ENCODE measurements around the gene KCNT2. TPM values are rescaled to one million over a fixed set of nuclear protein-coding genes. Genes with fewer than 3 reads are reported as not detected.

Gene KCNT2
- polyA plus RNA-seq, 1 donor from 2014 or later, result 21.4 TPM

GRCh38 chr1:196415978-196416377 lies 192.3 kb downstream of the KCNT2 start:
- H3K79me2 ChIP-seq (replicated peaks; ENCODE audit: insufficient read depth, low read length), result no peaks in the 10 kb centered on the region
- H2AFZ ChIP-seq (ENCODE audit: low read depth, low read length), result no peak overlapping the region
- H3K9ac ChIP-seq (ENCODE audit: low read length), result no peak overlapping the region
- H3K9me2 ChIP-seq (ENCODE audit: insufficient read depth, low read length), result no peaks in the 10 kb centered on the region
- no peak overlapping the region for H3K4me2 ChIP-seq (ENCODE audit: low read length)
- TF ChIP-seq CTCF (IDR thresholded peaks at IDR 0.05; ENCODE audit: poor library complexity, severe bottlenecking), result no peak
- no peak for TF ChIP-seq TAF1 (IDR thresholded peaks at IDR 0.05; ENCODE audit: low read depth)
- no peak for TF ChIP-seq RAD21 (conservative IDR thresholded peaks at IDR 0.05)
- TF ChIP-seq MXI1 (conservative IDR thresholded peaks at IDR 0.05; ENCODE audit: poor library complexity, severe bottlenecking), result no peak
- no peak for TF ChIP-seq REST (IDR thresholded peaks at IDR 0.05; ENCODE audit: borderline replicate concordance)
- no peak for TF ChIP-seq EP300 (conservative IDR thresholded peaks at IDR 0.05; ENCODE audit: poor library complexity, severe bottlenecking)
- no peak for TF ChIP-seq EZH2 (IDR thresholded peaks at IDR 0.05; ENCODE audit: borderline replicate concordance, insufficient read depth, low read length, poor library complexity, severe bottlenecking)
- no peak for TF ChIP-seq POLR2AphosphoS5 (IDR thresholded peaks at IDR 0.05)
- no peak for TF ChIP-seq SMC3 (conservative IDR thresholded peaks at IDR 0.05; ENCODE audit: poor library complexity)
- H3K9me3 ChIP-seq (ENCODE audit: low read length), result no peaks in the 10 kb centered on the region
- H4K20me1 ChIP-seq (ENCODE audit: insufficient read depth), result no peaks in the 10 kb centered on the region
- H3K36me3 ChIP-seq (ENCODE audit: insufficient read depth, low read length), result no peaks in the 10 kb centered on the region
- no peaks in the 10 kb centered on the region for H3K27me3 ChIP-seq (ENCODE audit: insufficient read depth, low read depth, low read length)
- no peaks in the 10 kb centered on the region for H3F3A ChIP-seq (ENCODE audit: insufficient read depth, low read length, poor library complexity, severe bottlenecking)
- H3K4me3 ChIP-seq (ENCODE audit: low read length), result no peak overlapping the region
- H3K27ac ChIP-seq (ENCODE audit: low read length), result no peak overlapping the region

DNA sequence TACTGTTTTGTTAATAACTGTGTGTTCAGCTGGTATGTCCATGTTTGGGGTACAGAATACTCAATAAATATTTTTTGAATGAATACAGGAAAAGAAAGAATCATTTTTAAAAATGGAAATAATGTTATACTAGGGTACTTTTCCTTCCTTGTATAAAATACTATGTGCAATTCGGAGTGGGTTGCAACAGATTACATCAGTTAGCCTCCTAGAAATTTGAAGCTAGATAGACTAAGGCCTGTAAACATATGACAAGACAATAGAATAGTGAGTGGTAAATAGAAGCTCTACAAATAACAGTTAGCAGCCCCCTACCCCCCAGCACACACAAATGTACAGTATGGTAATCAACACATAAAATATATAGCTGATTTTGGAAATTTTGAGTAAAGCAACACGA lies 195.9 kb downstream of the KCNT2 start:
- Histone ChIP-seq H4K20me1 (ENCODE audit: insufficient read depth) (no peaks in the 10 kb centered on the region), H3K4me2 (ENCODE audit: low read length) (no peak overlapping the region), H3K9me2 (ENCODE audit: insufficient read depth, low read length) (no peaks in the 10 kb centered on the region), H2AFZ (ENCODE audit: low read depth, low read length) (no peak overlapping the region), H3K9ac (ENCODE audit: low read length) (no peak overlapping the region), H3K27ac (ENCODE audit: low read length) (no peak overlapping the region), H3K36me3 (ENCODE audit: insufficient read depth, low read length) (no peaks in the 10 kb centered on the region), H3K9me3 (ENCODE audit: low read length) (no peaks in the 10 kb centered on the region), H3F3A (ENCODE audit: insufficient read depth, low read length, poor library complexity, severe bottlenecking) (no peaks in the 10 kb centered on the region), H3K79me2 (replicated peaks; ENCODE audit: insufficient read depth, low read length) (no peaks in the 10 kb centered on the region), H3K27me3 (ENCODE audit: insufficient read depth, low read depth, low read length) (no peaks in the 10 kb centered on the region), H3K4me3 (ENCODE audit: low read length) (no peak overlapping the region)
- no peak for TF ChIP-seq EZH2 (IDR thresholded peaks at IDR 0.05; ENCODE audit: borderline replicate concordance, insufficient read depth, low read length, poor library complexity, severe bottlenecking)
- TF ChIP-seq CTCF (IDR thresholded peaks at IDR 0.05; ENCODE audit: poor library complexity, severe bottlenecking), result no peak
- TF ChIP-seq SMC3 (conservative IDR thresholded peaks at IDR 0.05; ENCODE audit: poor library complexity), result no peak
- no peak for TF ChIP-seq MXI1 (conservative IDR thresholded peaks at IDR 0.05; ENCODE audit: poor library complexity, severe bottlenecking)
- no peak for TF ChIP-seq POLR2AphosphoS5 (IDR thresholded peaks at IDR 0.05)
- no peak for TF ChIP-seq EP300 (conservative IDR thresholded peaks at IDR 0.05; ENCODE audit: poor library complexity, severe bottlenecking)
- TF ChIP-seq REST (IDR thresholded peaks at IDR 0.05; ENCODE audit: borderline replicate concordance), result no peak
- TF ChIP-seq TAF1 (IDR thresholded peaks at IDR 0.05; ENCODE audit: low read depth), result no peak
- TF ChIP-seq RAD21 (conservative IDR thresholded peaks at IDR 0.05), result no peak

Data from neural cell (in vitro differentiated cells).